T47D (cell line): ENCODE data around the gene FGGY.

ENCODE experiments used
- DNase-seq, 2 experiments: peaks; one replicate each; pipeline versions ENCODE4 v3.0.0 to v3.0.0-alpha.2; 2011 to 2012; ENCODE audit warnings: low read depth in 1 of 2, low spot score in 1 of 2
- JUND ChIP-seq: IDR thresholded peaks from 2 replicates; pipeline ENCODE4 v1.6.1; 2012; ENCODE audit warnings: low read depth
- in situ Hi-C: cut with HindIII; loops from 2 replicates; pipeline ENCODE4 v1.10.0; 2016; ENCODE audit warnings: low sequenced_read_pairs, low pct_unique_long_range_greater_than_20kb

Gene FGGY

GRCh38 chr1:59367301-59368007 is 70.6 kb downstream of the FGGY start:
- in situ Hi-C loops: no loop called here
- TF ChIP-seq JUND: no peak
- DNase-seq: no peak

GRCh38 chr1:59368008-59368670 is 71.2 kb downstream of the FGGY start:
- no peak for TF ChIP-seq JUND
- in situ Hi-C loops: no loop called here
- DNase-seq: no peak

- in situ Hi-C loops: no loop called here
Observed at GRCh38 chr1:59375321-59376220, 78.7 kb downstream of the FGGY start.

GRCh38 chr1:59377350-59377904 is 80.5 kb downstream of the FGGY start:
- TF ChIP-seq JUND: no peak
- no peak for DNase-seq
- in situ Hi-C loops: no loop called here

More at GRCh38 chr1:59375321-59376220, 78.7 kb downstream of the FGGY start:
- no peak for DNase-seq
- TF ChIP-seq JUND: no peak

- in situ Hi-C loops: no loop called here
- TF ChIP-seq JUND: no peak
- no peak for DNase-seq
Observed at GRCh38 chr1:59378621-59379370, 81.9 kb downstream of the FGGY start.

- in situ Hi-C loops: no loop called here
- TF ChIP-seq JUND: no peak
- DNase-seq: no peak
Observed at GRCh38 chr1:59379371-59379728, 82.5 kb downstream of the FGGY start.

GRCh38 chr1:59383963-59384362 is 87.1 kb downstream of the FGGY start:
- no peak for DNase-seq
- in situ Hi-C loops: no loop called here
- TF ChIP-seq JUND: no peak

GRCh38 chr1:59384443-59384842 is 87.5 kb downstream of the FGGY start:
- in situ Hi-C loops: no loop called here
- no peak for TF ChIP-seq JUND
- no peak for DNase-seq

- in situ Hi-C loops: no loop called here
- no peak for TF ChIP-seq JUND
- DNase-seq: no peak
Observed at GRCh38 chr1:59388191-59388590, 91.3 kb downstream of the FGGY start.

GRCh38 chr1:59389847-59390246 is 93.0 kb downstream of the FGGY start:
- in situ Hi-C loops: no loop called here
- no peak for TF ChIP-seq JUND
- no peak for DNase-seq

GRCh38 chr1:59390307-59390706 is 93.4 kb downstream of the FGGY start:
- TF ChIP-seq JUND: no peak
- DNase-seq: no peak
- in situ Hi-C loops: no loop called here
